K562 (cell line): Measurements from ENCODE around the gene PLTP. TPM values are rescaled to one million over a fixed set of nuclear protein-coding genes. Genes with fewer than 3 reads are reported as not detected.

Experiments
- ADNP ChIP-seq: fragments of 200-800 bp; sonication (Bioruptor generic); IDR thresholded peaks from 2 replicates; pipeline ENCODE4 v1.6.1; 2016; ENCODE audit warnings: missing genetic modification characterization, missing compliant biosample characterization
- BACH1 ChIP-seq: fragments of 200-800 bp; sonication (Bioruptor generic); IDR thresholded peaks from 2 replicates; pipeline ENCODE4 v1.6.1; 2016; ENCODE audit warnings: missing genetic modification characterization, missing compliant biosample characterization
- BCOR ChIP-seq: fragments of 450-650 bp; IDR thresholded peaks from 2 replicates; pipeline ENCODE4 v1.6.1; 2016
- CREB3 ChIP-seq: fragments of 450-650 bp; conservative IDR thresholded peaks from 2 replicates; pipeline ENCODE4 v1.6.1; 2016; ENCODE audit warnings: missing genetic modification characterization, low read depth, mild to moderate bottlenecking, missing compliant biosample characterization, moderate library complexity
- CREB3L1 ChIP-seq: fragments of 450-650 bp; IDR thresholded peaks from 2 replicates; pipeline ENCODE4 v1.6.1; 2014; ENCODE audit warnings: low read depth, mild to moderate bottlenecking, moderate library complexity, borderline replicate concordance
- ETV6 ChIP-seq, 3 experiments: fragments of 150-350 bp in 1 of 3; sonication (generic) in 1 of 3; formaldehyde crosslinking in 1 of 3; IDR thresholded peaks; 2 replicates each; pipeline versions ENCODE4 v1.6.1 to v1.8.0; 2014 to 2022; ENCODE audit warnings: borderline replicate concordance in 2 of 3, low read depth in 2 of 3, antibody characterized with exemption in 1 of 3, low read length in 1 of 3, mild to moderate bottlenecking in 1 of 3, missing genetic modification reagents in 1 of 3
- EZH2 ChIP-seq: IDR thresholded peaks from 2 replicates; pipeline ENCODE4 v1.6.1; 2012; ENCODE audit warnings: low read depth, mild to moderate bottlenecking, inconsistent platforms, low read length, borderline replicate concordance
- HCFC1 ChIP-seq: IDR thresholded peaks from 2 replicates; pipeline ENCODE4 v1.6.1; 2012; ENCODE audit warnings: low read depth, low read length, improper control_type of control experiment
- HLTF ChIP-seq: fragments of 450-650 bp; IDR thresholded peaks from 2 replicates; pipeline ENCODE4 v1.6.1; 2016
- JUND ChIP-seq, 2 experiments: IDR thresholded peaks; 2 replicates in 1 of 2; 3 replicates in 1 of 2; pipeline ENCODE4 v1.6.1; 2011; ENCODE audit warnings: borderline replicate concordance in 2 of 2, low read depth in 2 of 2, low read length in 2 of 2, improper control_type of control experiment in 1 of 2, missing biosample characterization in 1 of 2, missing genetic modification characterization in 1 of 2, missing genetic modification reagents in 1 of 2
- POLR3A ChIP-seq: IDR thresholded peaks from 2 replicates; pipeline ENCODE4 v1.6.1; 2011; ENCODE audit warnings: borderline replicate concordance, mild to moderate bottlenecking, moderate library complexity; ENCODE audit not compliant: insufficient read length, insufficient read depth; ENCODE audit errors: extremely low read depth
- RHOXF2B ChIP-seq: fragments of 250-450 bp; sonication (Bioruptor Pico); conservative IDR thresholded peaks from 2 replicates; pipeline ENCODE4 v1.5.1; 2021
- SMARCC2 ChIP-seq: fragments of 450-650 bp; IDR thresholded peaks from 2 replicates; pipeline ENCODE4 v1.6.1; 2017; ENCODE audit warnings: antibody characterized with exemption, moderate library complexity, mild to moderate bottlenecking, low read depth
- SP1 ChIP-seq: sonication (generic); formaldehyde crosslinking; IDR thresholded peaks from 2 replicates; pipeline ENCODE4 v1.8.1; 2022; ENCODE audit warnings: mild to moderate bottlenecking, missing genetic modification reagents
- STAT6 ChIP-seq: sonication (generic); formaldehyde crosslinking; IDR thresholded peaks from 2 replicates; pipeline ENCODE4 v1.8.1; 2023; ENCODE audit warnings: mild to moderate bottlenecking, missing genetic modification reagents
- TEAD4 ChIP-seq, 2 experiments: sonication (generic) in 1 of 2; formaldehyde crosslinking in 1 of 2; IDR thresholded peaks; 2 replicates each; pipeline versions ENCODE4 v1.6.1 to v1.8.0; 2012 to 2022; ENCODE audit warnings: borderline replicate concordance in 1 of 2, inconsistent platforms in 1 of 2, low read length in 1 of 2, mild to moderate bottlenecking in 1 of 2, missing genetic modification reagents in 1 of 2
- ZNF512 ChIP-seq: IDR thresholded peaks from 2 replicates; pipeline ENCODE4 v1.6.1; 2016; ENCODE audit warnings: missing genetic modification characterization, missing compliant biosample characterization
- ZSCAN29 ChIP-seq: fragments of 450-650 bp; IDR thresholded peaks from 2 replicates; pipeline ENCODE4 v1.6.1; 2017
- polyA plus RNA-seq, 8 experiments: library from polyadenylated mRNA; depleted of rRNA in 4 of 8; stranded (reverse) in 5 of 8; unstranded in 3 of 8; fragments of >200 nt; fragmentation: Nextera tagmentation in 2 of 8; fragmentation: Illumina TruSeq in 1 of 8; extraction: Ambion mirVana in 2 of 8; extraction: Trizol in 1 of 8; gene quantifications; 2 replicates each; pipeline versions ENCODE4 v1.2.1 to v1.2.3, GENCODE V29; 2011 to 2014; ENCODE audit warnings: inconsistent platforms in 1 of 8, missing spikeins in 1 of 8
- total RNA-seq, 7 experiments: library from RNA; depleted of rRNA in 6 of 7; stranded (reverse); fragments of >200 nt in 6 of 7; fragmentation: Illumina TruSeq in 2 of 7; extraction: Trizol in 2 of 7; gene quantifications; 2 replicates each; pipeline versions ENCODE4 v1.2.1 to v1.2.3, GENCODE V29; 2011 to 2021; ENCODE audit warnings: low replicate concordance in 1 of 7
- TF ChIP-seq, protein P1 (sequence below): sonication (generic); formaldehyde crosslinking; IDR thresholded peaks from 2 replicates; pipeline ENCODE4 v1.8.0; 2022; ENCODE audit warnings: mild to moderate bottlenecking, low read depth, missing genetic modification reagents

The PLTP gene
- total and polyA plus RNA-seq, 9 of the 15 experiments (the other 6 are each of a cell fraction or from before 2014, with no cell fraction given) = 2.8 to 29.3 (median 17.6) TPM

GRCh38 chr20:45934046-45934585, 22.2 kb upstream of the PLTP start (continued):
- TF ChIP-seq STAT6 (CRISPR knock-in tag) (no peak), BACH1 (tag) (no peak), CREB3 (tag) (no peak), TEAD4 (IDR thresholded peaks at IDR 0.05; ENCODE audit: low read length) (no peak), TEAD4 (CRISPR knock-in tag; IDR thresholded peaks at IDR 0.05; ENCODE audit: borderline replicate concordance) (no peak), RHOXF2B (CRISPR knock-in tag) (no peak), SP1 (CRISPR knock-in tag) (no peak), EZH2 (no peak), ZSCAN29 (no peak), SMARCC2 (no peak), POLR3A (no peak), HCFC1 (no peak), ADNP (tag) (no peak), JUND (IDR thresholded peaks at IDR 0.05; ENCODE audit: borderline replicate concordance, low read depth, low read length) (no peak), JUND (tag; IDR thresholded peaks at IDR 0.05; ENCODE audit: borderline replicate concordance, low read depth, low read length) (peak; percentile 19; the same call in 1 of the 3 replicates), ETV6 (IDR thresholded peaks at IDR 0.05; ENCODE audit: borderline replicate concordance in 1 of 2, low read depth in 2 of 2, low read length in 1 of 2) (no peak), ETV6 (CRISPR knock-in tag; IDR thresholded peaks at IDR 0.05; ENCODE audit: borderline replicate concordance) (0 out of 2 replicates have a peak, but pooled peaks have one; percentile 11), CREB3L1 (no peak), ZNF512 (tag) (no peak), HLTF (no peak), BCOR (peak; percentile 98)
- TF ChIP-seq, protein P1, sequence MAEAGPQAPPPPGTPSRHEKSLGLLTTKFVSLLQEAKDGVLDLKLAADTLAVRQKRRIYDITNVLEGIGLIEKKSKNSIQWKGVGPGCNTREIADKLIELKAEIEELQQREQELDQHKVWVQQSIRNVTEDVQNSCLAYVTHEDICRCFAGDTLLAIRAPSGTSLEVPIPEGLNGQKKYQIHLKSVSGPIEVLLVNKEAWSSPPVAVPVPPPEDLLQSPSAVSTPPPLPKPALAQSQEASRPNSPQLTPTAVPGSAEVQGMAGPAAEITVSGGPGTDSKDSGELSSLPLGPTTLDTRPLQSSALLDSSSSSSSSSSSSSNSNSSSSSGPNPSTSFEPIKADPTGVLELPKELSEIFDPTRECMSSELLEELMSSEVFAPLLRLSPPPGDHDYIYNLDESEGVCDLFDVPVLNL (CRISPR knock-in tag) = no peak
